CD4-positive, alpha-beta memory T cell (primary cell): ENCODE data around the gene SULF2. TPM values are rescaled to one million over a fixed set of nuclear protein-coding genes. Genes with fewer than 3 reads are reported as not detected.

Experiments used
- CTCF ChIA-PET: fragments of 350-600 bp; sonication (Branson Sonifier 250); formaldehyde crosslinking; loops from one replicate; lab custom pipeline; 2021; ENCODE audit warnings: inconsistent platforms; ENCODE audit not compliant: partially characterized antibody; lab: Charles Lee
- POLR2A ChIA-PET: fragments of 350-600 bp; sonication (Branson Sonifier 250); formaldehyde crosslinking; loops from one replicate; lab custom pipeline; 2021; ENCODE audit not compliant: partially characterized antibody; lab: Charles Lee
- DNase-seq, 5 donors: peaks; one replicate each; pipeline versions ENCODE4 v3.0.0 to v3.0.0-alpha.2; 2020 to 2022; ENCODE audit warnings: mixed read lengths in 1 of 5
- H3K27ac ChIP-seq: one replicate; pipeline ENCODE4 v1.7.0; 2013; ENCODE audit warnings: low read depth, low read length
- H3K27me3 ChIP-seq: 2 replicates; pipeline ENCODE4 v1.7.0; 2013; ENCODE audit warnings: mild to moderate bottlenecking, low read length, moderate library complexity; ENCODE audit not compliant: insufficient read depth
- H3K36me3 ChIP-seq: 2 replicates; pipeline ENCODE4 v1.7.0; 2013; ENCODE audit warnings: mild to moderate bottlenecking, low read length, moderate library complexity; ENCODE audit not compliant: insufficient read depth
- H3K4me1 ChIP-seq: 2 replicates; pipeline ENCODE4 v1.7.0; 2013; ENCODE audit warnings: mild to moderate bottlenecking, low read length, moderate library complexity; ENCODE audit not compliant: insufficient read depth
- H3K4me3 ChIP-seq, 2 donors: one replicate each; pipeline ENCODE4 v1.7.0; 2013; ENCODE audit warnings: low read length in 2 of 2, mild to moderate bottlenecking in 1 of 2
- H3K9me3 ChIP-seq, 2 donors: one replicate each; pipeline ENCODE4 v1.7.0; 2013; ENCODE audit warnings: low read length in 2 of 2, control low read depth in 1 of 2; ENCODE audit not compliant: control insufficient read depth in 1 of 2
- H3K27ac Mint-ChIP-seq, 7 donors: one replicate each; pipeline ENCODE4 v1.8.0; 2020 to 2021; ENCODE audit warnings: mixed read lengths in 7 of 7, mild to moderate bottlenecking in 6 of 7, inconsistent platforms in 3 of 7, moderate library complexity in 3 of 7
- H3K27me3 Mint-ChIP-seq, 2 donors: one replicate each; pipeline ENCODE4 v1.8.0; 2020 to 2021; ENCODE audit warnings: mixed read lengths in 2 of 2
- H3K36me3 Mint-ChIP-seq, 2 donors: one replicate each; pipeline ENCODE4 v1.8.0; 2020 to 2021; ENCODE audit warnings: mixed read lengths in 2 of 2, inconsistent platforms in 1 of 2, mild to moderate bottlenecking in 1 of 2
- H3K4me1 Mint-ChIP-seq, 4 donors: one replicate each; pipeline ENCODE4 v1.8.0; 2020 to 2021; ENCODE audit warnings: mixed read lengths in 4 of 4, mild to moderate bottlenecking in 1 of 4
- H3K4me3 Mint-ChIP-seq, 8 donors: one replicate each; pipeline ENCODE4 v1.8.0; 2020 to 2021; ENCODE audit warnings: mixed read lengths in 8 of 8, mild to moderate bottlenecking in 7 of 8, moderate library complexity in 6 of 8, inconsistent platforms in 3 of 8
- H3K9me3 Mint-ChIP-seq, 8 donors: one replicate each; pipeline ENCODE4 v1.8.0; 2020 to 2021; ENCODE audit warnings: mixed read lengths in 8 of 8, mild to moderate bottlenecking in 5 of 8, inconsistent platforms in 3 of 8, moderate library complexity in 1 of 8
- intact Hi-C: fragments of 100-400 bp; cut with micrococcal nuclease; formaldehyde crosslinking; loops from one replicate; pipeline ENCODE4 v1.15.1; 2023
- polyA plus RNA-seq, 2 donors: library from polyadenylated mRNA; unstranded; fragments of 300-500 nt; fragmentation: Illumina TruSeq; gene quantifications; one replicate each; pipeline ENCODE4 v1.2.3, GENCODE V29; 2021
- total RNA-seq, 2 experiments: library from RNA; stranded (reverse); gene quantifications; one replicate each; pipeline ENCODE4 v1.2.3, GENCODE V29; 2021

SULF2 gene
- total and polyA plus RNA-seq, 4 experiments from 2014 or later: 0.16 to 1.3 (median 0.55) TPM

- Mint-ChIP-seq H3K27me3 (no peaks in the 10 kb centered on the region), H3K9me3 (peaks cover 0 to 1% (median 0%) of the 10 kb centered on the region in 8 donors), H3K36me3 (no peaks in the 10 kb centered on the region), H3K27ac (peak overlapping the region in 4 of 7 donors; percentile 10 to 75 (median 44)), H3K4me1 (peaks cover 26 to 37% (median 32%) of the 10 kb centered on the region in 4 donors), H3K4me3 (peak overlapping the region in 1 of 8 donors; percentile 42)
- Histone ChIP-seq H3K36me3 (no peaks in the 10 kb centered on the region), H3K9me3 (no peaks in the 10 kb centered on the region), H3K27ac (no peak overlapping the region), H3K4me1 (peaks cover 35% of the 10 kb centered on the region), H3K4me3 (no peak overlapping the region), H3K27me3 (no peaks in the 10 kb centered on the region)
- intact Hi-C loops: no loop called here
- ChIA-PET POLR2A (no interaction called here), CTCF (interaction anchor here (0.8 kb wide), 1 partner anchor 9 kb away, joined by 4 read pairs; no protein-coding TSS in a partner anchor)
- DNase-seq: no peak
Measured at GRCh38 chr20:47730744-47731143, 54.5 kb downstream of the SULF2 start.

- DNase-seq: no peak
- peaks cover 0 to 1% (median 0%) of the 10 kb centered on the region in 8 donors for H3K9me3 Mint-ChIP-seq
- intact Hi-C loops: loop anchor here (10.0 kb wide), 1 partner anchor 455 kb away; no protein-coding TSS in a partner anchor
- H3K27me3 Mint-ChIP-seq: no peaks in the 10 kb centered on the region
- no peaks in the 10 kb centered on the region for H3K36me3 ChIP-seq
- H3K27ac Mint-ChIP-seq: peak overlapping the region; percentile 85 to 98 (median 97)
- H3K9me3 ChIP-seq: no peaks in the 10 kb centered on the region
- ChIA-PET POLR2A (no interaction called here), CTCF (no interaction called here)
- H3K27ac ChIP-seq: no peak overlapping the region
- no peak overlapping the region for H3K4me3 ChIP-seq
- no peaks in the 10 kb centered on the region for H3K36me3 Mint-ChIP-seq
- H3K27me3 ChIP-seq: no peaks in the 10 kb centered on the region
- peaks cover 38% of the 10 kb centered on the region for H3K4me1 ChIP-seq
- peaks cover 30 to 48% (median 39%) of the 10 kb centered on the region in 4 donors for H3K4me1 Mint-ChIP-seq
- H3K4me3 Mint-ChIP-seq: peak overlapping the region in 3 of 8 donors; percentile 29 to 48 (median 38)
Measured at GRCh38 chr20:47729472-47729871, 55.8 kb downstream of the SULF2 start.

- Mint-ChIP-seq H3K9me3 (peaks cover 0 to 1% (median 0%) of the 10 kb centered on the region in 8 donors), H3K27me3 (no peaks in the 10 kb centered on the region), H3K27ac (peak overlapping the region; percentile 87 to 98 (median 97)), H3K4me3 (peak overlapping the region; percentile 73 to 92 (median 84)), H3K36me3 (no peaks in the 10 kb centered on the region), H3K4me1 (peaks cover 30 to 49% (median 39%) of the 10 kb centered on the region in 4 donors)
- Histone ChIP-seq H3K27me3 (no peaks in the 10 kb centered on the region), H3K27ac (peak overlapping the region; percentile 51), H3K4me1 (peaks cover 38% of the 10 kb centered on the region), H3K4me3 (peak overlapping the region; percentile 37 to 39), H3K36me3 (no peaks in the 10 kb centered on the region), H3K9me3 (no peaks in the 10 kb centered on the region)
- no peak for DNase-seq
- ChIA-PET CTCF (interaction anchor here (4.2 kb wide), 1 partner anchor 891 kb away, joined by 44 read pairs; no protein-coding TSS in a partner anchor), POLR2A (interaction anchor here (1.6 to 1.9 kb wide), 2 partner anchors 50 to 892 kb away, joined by 3 to 5 read pairs; no protein-coding TSS in a partner anchor)
- intact Hi-C loops: loop anchor here (10.0 kb wide), 1 partner anchor 457 kb away; no protein-coding TSS in a partner anchor
Measured at GRCh38 chr20:47727909-47728361, 57.3 kb downstream of the SULF2 start.

GRCh38 chr20:47727170-47727880 is 58.0 kb downstream of the SULF2 start:
- peak overlapping the region; percentile 87 to 98 (median 97) for H3K27ac Mint-ChIP-seq
- H3K4me1 Mint-ChIP-seq: peaks cover 30 to 49% (median 39%) of the 10 kb centered on the region in 4 donors
- Histone ChIP-seq H3K27me3 (no peaks in the 10 kb centered on the region), H3K27ac (peak overlapping the region; percentile 67), H3K4me1 (peaks cover 38% of the 10 kb centered on the region), H3K4me3 (peak overlapping the region; percentile 37 to 39), H3K9me3 (no peaks in the 10 kb centered on the region), H3K36me3 (no peaks in the 10 kb centered on the region)
- intact Hi-C loops: loop anchor here (10.0 kb wide), 1 partner anchor 457 kb away; no protein-coding TSS in a partner anchor
- no peaks in the 10 kb centered on the region for H3K36me3 Mint-ChIP-seq
- ChIA-PET POLR2A (interaction anchor here (1.6 to 1.9 kb wide), 2 partner anchors 50 to 893 kb away, joined by 3 to 5 read pairs; no protein-coding TSS in a partner anchor), CTCF (interaction anchor here (4.2 kb wide), 1 partner anchor 892 kb away, joined by 44 read pairs; no protein-coding TSS in a partner anchor)
- H3K4me3 Mint-ChIP-seq: peak overlapping the region; percentile 73 to 92 (median 84)
- DNase-seq: peak; percentile 80 to 91 (median 83)
- H3K27me3 Mint-ChIP-seq: no peaks in the 10 kb centered on the region
- H3K9me3 Mint-ChIP-seq: peaks cover 0 to 1% (median 0%) of the 10 kb centered on the region in 8 donors

- Histone ChIP-seq H3K4me3 (no peak overlapping the region), H3K27me3 (no peaks in the 10 kb centered on the region), H3K4me1 (peaks cover 38% of the 10 kb centered on the region), H3K36me3 (no peaks in the 10 kb centered on the region), H3K9me3 (no peaks in the 10 kb centered on the region), H3K27ac (peak overlapping the region; percentile 67)
- ChIA-PET POLR2A (interaction anchor here (1.6 to 1.9 kb wide), 2 partner anchors 51 to 894 kb away, joined by 3 to 5 read pairs; no protein-coding TSS in a partner anchor), CTCF (interaction anchor here (0.6 to 4.2 kb wide), 4 partner anchors 9 to 1182 kb away, joined by 3 to 44 read pairs (median 4); no protein-coding TSS in a partner anchor)
- Mint-ChIP-seq H3K4me1 (peaks cover 30 to 49% (median 39%) of the 10 kb centered on the region in 4 donors), H3K4me3 (peak overlapping the region in 3 of 8 donors; percentile 61 to 84 (median 81)), H3K36me3 (no peaks in the 10 kb centered on the region), H3K9me3 (peaks cover 0 to 1% (median 0%) of the 10 kb centered on the region in 8 donors), H3K27ac (peak overlapping the region; percentile 33 to 98 (median 97)), H3K27me3 (no peaks in the 10 kb centered on the region)
- intact Hi-C loops: loop anchor here (10.0 kb wide), 1 partner anchor 458 kb away; no protein-coding TSS in a partner anchor
- no peak for DNase-seq
Measured at GRCh38 chr20:47726632-47727031, 58.6 kb downstream of the SULF2 start.

- Histone ChIP-seq H3K27ac (no peak overlapping the region), H3K27me3 (no peaks in the 10 kb centered on the region), H3K4me1 (peaks cover 38% of the 10 kb centered on the region), H3K9me3 (no peaks in the 10 kb centered on the region), H3K36me3 (no peaks in the 10 kb centered on the region), H3K4me3 (no peak overlapping the region)
- ChIA-PET POLR2A (interaction anchor here (1.5 kb wide), 1 partner anchor 895 kb away, joined by 3 read pairs; no protein-coding TSS in a partner anchor), CTCF (interaction anchor here (0.6 to 4.2 kb wide), 9 partner anchors 8 to 894 kb away, joined by 3 to 44 read pairs (median 3); no protein-coding TSS in a partner anchor)
- DNase-seq: peak; percentile 83 to 89 (median 87)
- Mint-ChIP-seq H3K4me1 (peaks cover 29 to 49% (median 39%) of the 10 kb centered on the region in 4 donors), H3K27me3 (no peaks in the 10 kb centered on the region), H3K36me3 (no peaks in the 10 kb centered on the region), H3K9me3 (peaks cover 0 to 1% (median 0%) of the 10 kb centered on the region in 8 donors), H3K27ac (peak overlapping the region; percentile 70 to 98 (median 88)), H3K4me3 (no peak overlapping the region)
- intact Hi-C loops: loop anchor here (1.0 to 10.0 kb wide), 2 partner anchors 459 to 896 kb away; no protein-coding TSS in a partner anchor
Measured at GRCh38 chr20:47725248-47725973, 59.9 kb downstream of the SULF2 start.
